ENCODE results near the gene PRKCA. TPM values are rescaled to one million over a fixed set of nuclear protein-coding genes. Genes with fewer than 3 reads are reported as not detected.

Gene PRKCA
- total and polyA plus RNA-seq, 2 of the 13 experiments (the other 11 are each of a cell fraction or from before 2014, with no cell fraction given) = 18.5 to 21.5 TPM

DNA sequence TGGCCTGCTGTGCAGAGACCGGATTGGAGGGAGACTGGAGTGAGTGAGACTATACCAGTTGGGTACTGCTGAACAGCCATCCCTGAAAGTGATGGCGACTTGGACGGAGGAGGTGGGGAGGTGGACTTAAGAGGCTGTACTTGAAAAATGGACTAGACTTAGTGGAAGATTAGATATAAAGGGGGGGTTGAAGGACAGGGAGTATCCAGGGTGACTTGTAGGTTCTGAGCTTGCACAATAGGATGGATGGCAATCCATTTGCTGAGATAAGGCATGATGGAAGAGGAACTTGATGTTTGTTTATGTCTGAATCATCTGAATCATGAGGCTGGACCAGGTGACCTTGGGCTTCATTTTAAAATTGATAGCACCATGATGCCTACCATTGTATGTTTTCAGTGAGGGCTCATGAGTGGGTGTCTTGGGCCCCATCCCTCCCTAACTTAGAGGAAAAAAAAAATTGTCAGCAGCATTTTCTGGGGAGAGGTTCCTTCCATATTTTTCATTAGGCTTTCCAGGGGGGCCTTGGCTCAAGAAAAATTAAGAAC, 41.2 kb downstream of the PRKCA start (continued):
- TF ChIP-seq ZNF747 (CRISPR knock-in tag; IDR thresholded peaks at IDR 0.05; ENCODE audit: borderline replicate concordance) (no peak), ZNF253 (CRISPR knock-in tag; IDR thresholded peaks at IDR 0.05; ENCODE audit: borderline replicate concordance) (no peak), FOXA3 (CRISPR knock-in tag; IDR thresholded peaks at IDR 0.05) (peak; percentile 42; the same call in 1 of the 2 replicates), MED8 (CRISPR knock-in tag; IDR thresholded peaks at IDR 0.05; ENCODE audit: insufficient replicate concordance) (no peak), RNF2 (conservative IDR thresholded peaks at IDR 0.05; ENCODE audit: low read depth) (no peak), CEBPB (IDR thresholded peaks at IDR 0.05; ENCODE audit: borderline replicate concordance, low read depth, low read length) (peak; percentile 88), ZSCAN30 (CRISPR knock-in tag; IDR thresholded peaks at IDR 0.05) (no peak), ZNF761 (CRISPR knock-in tag; conservative IDR thresholded peaks at IDR 0.05) (no peak), KDM1A (CRISPR knock-in tag; IDR thresholded peaks at IDR 0.05) (peak; percentile 47; the same call in 1 of the 2 replicates), ZFP41 (CRISPR knock-in tag; IDR thresholded peaks at IDR 0.05; ENCODE audit: borderline replicate concordance) (no peak), FIP1L1 (IDR thresholded peaks at IDR 0.05; ENCODE audit: borderline replicate concordance, insufficient read depth, low read depth, low read length) (no peak), ZNF354B (CRISPR knock-in tag; IDR thresholded peaks at IDR 0.05) (no peak), RFX3 (CRISPR knock-in tag; IDR thresholded peaks at IDR 0.05) (no peak), ZNF143 (CRISPR knock-in tag; IDR thresholded peaks at IDR 0.05) (no peak), JUN (CRISPR knock-in tag; IDR thresholded peaks at IDR 0.05) (0 out of 2 replicates have a peak, but pooled peaks have one; percentile 34)
- TF ChIP-seq, protein P1, sequence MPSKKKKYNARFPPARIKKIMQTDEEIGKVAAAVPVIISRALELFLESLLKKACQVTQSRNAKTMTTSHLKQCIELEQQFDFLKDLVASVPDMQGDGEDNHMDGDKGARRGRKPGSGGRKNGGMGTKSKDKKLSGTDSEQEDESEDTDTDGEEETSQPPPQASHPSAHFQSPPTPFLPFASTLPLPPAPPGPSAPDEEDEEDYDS (CRISPR knock-in tag; IDR thresholded peaks at IDR 0.05) = no peak
- TF ChIP-seq, protein P2, sequence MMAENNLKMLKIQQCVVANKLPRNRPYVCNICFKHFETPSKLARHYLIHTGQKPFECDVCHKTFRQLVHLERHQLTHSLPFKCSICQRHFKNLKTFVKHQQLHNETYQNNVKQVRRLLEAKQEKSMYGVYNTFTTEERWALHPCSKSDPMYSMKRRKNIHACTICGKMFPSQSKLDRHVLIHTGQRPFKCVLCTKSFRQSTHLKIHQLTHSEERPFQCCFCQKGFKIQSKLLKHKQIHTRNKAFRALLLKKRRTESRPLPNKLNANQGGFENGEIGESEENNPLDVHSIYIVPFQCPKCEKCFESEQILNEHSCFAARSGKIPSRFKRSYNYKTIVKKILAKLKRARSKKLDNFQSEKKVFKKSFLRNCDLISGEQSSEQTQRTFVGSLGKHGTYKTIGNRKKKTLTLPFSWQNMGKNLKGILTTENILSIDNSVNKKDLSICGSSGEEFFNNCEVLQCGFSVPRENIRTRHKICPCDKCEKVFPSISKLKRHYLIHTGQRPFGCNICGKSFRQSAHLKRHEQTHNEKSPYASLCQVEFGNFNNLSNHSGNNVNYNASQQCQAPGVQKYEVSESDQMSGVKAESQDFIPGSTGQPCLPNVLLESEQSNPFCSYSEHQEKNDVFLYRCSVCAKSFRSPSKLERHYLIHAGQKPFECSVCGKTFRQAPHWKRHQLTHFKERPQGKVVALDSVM (CRISPR knock-in tag; IDR thresholded peaks at IDR 0.05) = no peak
- TF ChIP-seq, protein P3, sequence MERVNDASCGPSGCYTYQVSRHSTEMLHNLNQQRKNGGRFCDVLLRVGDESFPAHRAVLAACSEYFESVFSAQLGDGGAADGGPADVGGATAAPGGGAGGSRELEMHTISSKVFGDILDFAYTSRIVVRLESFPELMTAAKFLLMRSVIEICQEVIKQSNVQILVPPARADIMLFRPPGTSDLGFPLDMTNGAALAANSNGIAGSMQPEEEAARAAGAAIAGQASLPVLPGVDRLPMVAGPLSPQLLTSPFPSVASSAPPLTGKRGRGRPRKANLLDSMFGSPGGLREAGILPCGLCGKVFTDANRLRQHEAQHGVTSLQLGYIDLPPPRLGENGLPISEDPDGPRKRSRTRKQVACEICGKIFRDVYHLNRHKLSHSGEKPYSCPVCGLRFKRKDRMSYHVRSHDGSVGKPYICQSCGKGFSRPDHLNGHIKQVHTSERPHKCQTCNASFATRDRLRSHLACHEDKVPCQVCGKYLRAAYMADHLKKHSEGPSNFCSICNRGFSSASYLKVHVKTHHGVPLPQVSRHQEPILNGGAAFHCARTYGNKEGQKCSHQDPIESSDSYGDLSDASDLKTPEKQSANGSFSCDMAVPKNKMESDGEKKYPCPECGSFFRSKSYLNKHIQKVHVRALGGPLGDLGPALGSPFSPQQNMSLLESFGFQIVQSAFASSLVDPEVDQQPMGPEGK (CRISPR knock-in tag; IDR thresholded peaks at IDR 0.05) = peak; percentile 44; the same call in 1 of the 2 replicates
- TF ChIP-seq, protein P4, sequence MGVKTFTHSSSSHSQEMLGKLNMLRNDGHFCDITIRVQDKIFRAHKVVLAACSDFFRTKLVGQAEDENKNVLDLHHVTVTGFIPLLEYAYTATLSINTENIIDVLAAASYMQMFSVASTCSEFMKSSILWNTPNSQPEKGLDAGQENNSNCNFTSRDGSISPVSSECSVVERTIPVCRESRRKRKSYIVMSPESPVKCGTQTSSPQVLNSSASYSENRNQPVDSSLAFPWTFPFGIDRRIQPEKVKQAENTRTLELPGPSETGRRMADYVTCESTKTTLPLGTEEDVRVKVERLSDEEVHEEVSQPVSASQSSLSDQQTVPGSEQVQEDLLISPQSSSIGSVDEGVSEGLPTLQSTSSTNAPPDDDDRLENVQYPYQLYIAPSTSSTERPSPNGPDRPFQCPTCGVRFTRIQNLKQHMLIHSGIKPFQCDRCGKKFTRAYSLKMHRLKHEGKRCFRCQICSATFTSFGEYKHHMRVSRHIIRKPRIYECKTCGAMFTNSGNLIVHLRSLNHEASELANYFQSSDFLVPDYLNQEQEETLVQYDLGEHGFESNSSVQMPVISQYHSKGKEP (CRISPR knock-in tag; IDR thresholded peaks at IDR 0.05) = no peak
- TF ChIP-seq, protein P5, sequence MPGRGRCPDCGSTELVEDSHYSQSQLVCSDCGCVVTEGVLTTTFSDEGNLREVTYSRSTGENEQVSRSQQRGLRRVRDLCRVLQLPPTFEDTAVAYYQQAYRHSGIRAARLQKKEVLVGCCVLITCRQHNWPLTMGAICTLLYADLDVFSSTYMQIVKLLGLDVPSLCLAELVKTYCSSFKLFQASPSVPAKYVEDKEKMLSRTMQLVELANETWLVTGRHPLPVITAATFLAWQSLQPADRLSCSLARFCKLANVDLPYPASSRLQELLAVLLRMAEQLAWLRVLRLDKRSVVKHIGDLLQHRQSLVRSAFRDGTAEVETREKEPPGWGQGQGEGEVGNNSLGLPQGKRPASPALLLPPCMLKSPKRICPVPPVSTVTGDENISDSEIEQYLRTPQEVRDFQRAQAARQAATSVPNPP (CRISPR knock-in tag; IDR thresholded peaks at IDR 0.05) = no peak
- TF ChIP-seq, protein P6, sequence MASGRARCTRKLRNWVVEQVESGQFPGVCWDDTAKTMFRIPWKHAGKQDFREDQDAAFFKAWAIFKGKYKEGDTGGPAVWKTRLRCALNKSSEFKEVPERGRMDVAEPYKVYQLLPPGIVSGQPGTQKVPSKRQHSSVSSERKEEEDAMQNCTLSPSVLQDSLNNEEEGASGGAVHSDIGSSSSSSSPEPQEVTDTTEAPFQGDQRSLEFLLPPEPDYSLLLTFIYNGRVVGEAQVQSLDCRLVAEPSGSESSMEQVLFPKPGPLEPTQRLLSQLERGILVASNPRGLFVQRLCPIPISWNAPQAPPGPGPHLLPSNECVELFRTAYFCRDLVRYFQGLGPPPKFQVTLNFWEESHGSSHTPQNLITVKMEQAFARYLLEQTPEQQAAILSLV (CRISPR knock-in tag; IDR thresholded peaks at IDR 0.05; ENCODE audit: borderline replicate concordance) = no peak

Measured in HepG2 (cell line).